ENCODE results near the gene NES.

GRCh38 chr1:156659988-156660751 lies 17.0 kb downstream of the NES start:
- TF ChIP-seq EP300 (IDR thresholded peaks at IDR 0.05) (peak; percentile 59 to 79), POLR2A (IDR thresholded peaks at IDR 0.05) (no peak)

Data from tibial nerve (tissue), 3 donors.